Activated CD4-positive, alpha-beta T cell treated with anti-CD3 and anti-CD28 coated beads, Interleukin-2, amount 10 ng/mL, durations not matched to agents 24 days and 14 days (primary cell): Measurements from ENCODE around the gene CPSF3. TPM values are rescaled to one million over a fixed set of nuclear protein-coding genes. Genes with fewer than 3 reads are reported as not detected.
A peak's percentile ranks its signal among the peaks of the same experiment; 100 is the strongest.
"Not testable (repeated sequence)": the region's sequence is repeated elsewhere in the genome, so short reads cannot be mapped to it uniquely, and the experiment has no call there.

Source experiments
- DNase-seq: peaks from one replicate; pipeline ENCODE4 v3.0.0; 2022
- H3K27ac Mint-ChIP-seq: one replicate; pipeline ENCODE4 v1.8.0; 2022; ENCODE audit warnings: mild to moderate bottlenecking, mixed read lengths
- H3K27me3 Mint-ChIP-seq: one replicate; pipeline ENCODE4 v1.8.0; 2022; ENCODE audit warnings: mixed read lengths
- H3K36me3 Mint-ChIP-seq: one replicate; pipeline ENCODE4 v1.8.0; 2022; ENCODE audit warnings: low read depth, mild to moderate bottlenecking, mixed read lengths
- H3K4me1 Mint-ChIP-seq: one replicate; pipeline ENCODE4 v1.8.0; 2021; ENCODE audit warnings: mixed read lengths
- H3K4me3 Mint-ChIP-seq: one replicate; pipeline ENCODE4 v1.8.0; 2022; ENCODE audit warnings: mild to moderate bottlenecking, moderate library complexity, mixed read lengths
- H3K9me3 Mint-ChIP-seq: one replicate; pipeline ENCODE4 v1.8.0; 2021; ENCODE audit warnings: mixed read lengths
- intact Hi-C: fragments of 100-400 bp; cut with micrococcal nuclease; formaldehyde crosslinking; loops from one replicate; pipeline ENCODE4 v1.15.1; 2023
- total RNA-seq: library from RNA; stranded (reverse); gene quantifications from 2 replicates; pipeline ENCODE4 v1.2.3, GENCODE V29; 2022

Gene CPSF3
- total RNA-seq, 1 donor from 2014 or later: 81.4 TPM

DNA sequence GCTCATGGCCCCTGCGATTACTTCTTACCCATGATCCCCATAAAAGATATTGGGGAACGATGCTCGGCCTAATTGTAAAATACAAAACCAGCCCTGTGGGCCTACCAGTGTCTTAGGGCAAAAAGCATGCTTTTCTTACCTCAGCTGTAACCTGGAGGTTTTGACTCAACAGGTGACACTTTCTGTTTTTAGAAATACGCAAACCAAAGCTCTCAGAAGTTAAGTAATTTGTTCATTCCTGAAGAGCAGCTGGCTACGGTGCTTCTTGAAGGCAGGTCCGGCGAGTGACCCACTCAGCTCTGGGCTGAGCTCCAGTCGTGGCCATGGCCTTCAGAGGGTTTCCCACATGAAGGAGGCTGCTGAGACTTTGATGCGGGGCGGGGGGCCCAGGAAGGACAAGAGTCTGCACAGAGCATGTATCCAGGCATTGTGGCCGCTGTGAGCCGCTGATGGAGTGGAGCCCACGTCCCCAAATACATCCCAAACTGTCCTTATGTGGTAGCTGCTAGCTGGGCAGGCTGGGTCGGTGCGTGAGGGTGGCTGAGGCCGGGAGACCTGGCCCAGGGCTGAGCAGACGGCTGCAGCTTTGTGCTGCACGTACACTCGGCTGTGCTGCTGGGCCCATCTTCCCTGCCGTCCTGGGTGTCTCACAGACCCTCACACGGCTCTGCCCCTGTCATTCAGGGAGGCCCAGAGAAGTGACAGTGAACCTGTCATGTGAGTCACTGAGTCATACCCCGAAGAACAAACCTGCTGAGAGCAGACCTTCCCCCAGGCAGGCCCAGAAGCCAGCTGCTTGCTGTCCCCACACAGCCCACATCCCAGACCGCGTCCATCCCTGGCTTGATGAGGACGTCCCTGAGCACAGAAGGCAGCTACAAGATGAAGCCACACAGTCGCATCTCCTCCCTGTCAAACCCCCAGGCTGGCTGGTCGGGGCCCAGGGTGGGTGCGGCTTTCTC lies 34.2 kb upstream of the CPSF3 start:
- no peak overlapping the region for H3K27ac Mint-ChIP-seq
- no peaks in the 10 kb centered on the region for H3K27me3 Mint-ChIP-seq
- intact Hi-C loops: no loop called here
- no peak for DNase-seq
- H3K36me3 Mint-ChIP-seq: no peaks in the 10 kb centered on the region
- no peaks in the 10 kb centered on the region for H3K4me1 Mint-ChIP-seq
- no peak overlapping the region for H3K4me3 Mint-ChIP-seq
- H3K9me3 Mint-ChIP-seq: no peaks in the 10 kb centered on the region

DNA sequence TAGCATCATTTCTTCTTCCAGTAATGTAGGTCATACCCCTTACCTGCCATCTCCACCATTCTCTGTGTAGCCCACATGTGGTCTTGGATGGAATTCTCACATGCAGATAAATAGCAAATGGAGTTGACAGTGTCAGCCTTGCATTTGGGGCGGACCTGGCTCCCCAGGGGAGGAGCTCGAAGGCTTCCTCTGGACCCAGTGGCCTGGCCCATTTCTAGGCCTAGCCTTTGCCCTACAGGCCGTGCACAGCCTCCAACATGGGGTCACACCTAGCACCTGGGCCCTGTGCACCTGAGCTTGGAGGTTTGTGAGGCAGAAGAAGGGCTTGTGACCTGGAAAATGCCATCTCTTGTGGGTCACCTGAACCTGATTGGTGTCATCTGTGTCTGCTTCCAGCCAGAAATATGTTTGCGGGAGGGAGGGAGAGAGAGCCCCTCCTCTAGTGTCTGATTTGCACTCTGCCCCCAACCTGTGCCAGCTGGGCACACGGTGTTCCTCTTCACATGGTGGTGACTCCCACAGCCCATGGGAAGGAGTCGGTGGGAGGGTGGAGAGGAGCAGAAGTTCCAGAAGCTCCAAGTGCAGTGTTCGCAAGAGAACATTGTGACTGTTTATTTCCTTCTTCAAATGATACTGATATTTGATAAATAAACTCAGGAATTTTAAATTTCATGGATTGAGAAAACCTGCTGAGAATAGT lies 33.2 kb upstream of the CPSF3 start:
- Mint-ChIP-seq H3K36me3 (no peaks in the 10 kb centered on the region), H3K27ac (no peak overlapping the region), H3K4me1 (no peaks in the 10 kb centered on the region), H3K9me3 (no peaks in the 10 kb centered on the region), H3K27me3 (no peaks in the 10 kb centered on the region), H3K4me3 (no peak overlapping the region)
- intact Hi-C loops: no loop called here
- no peak for DNase-seq

DNA sequence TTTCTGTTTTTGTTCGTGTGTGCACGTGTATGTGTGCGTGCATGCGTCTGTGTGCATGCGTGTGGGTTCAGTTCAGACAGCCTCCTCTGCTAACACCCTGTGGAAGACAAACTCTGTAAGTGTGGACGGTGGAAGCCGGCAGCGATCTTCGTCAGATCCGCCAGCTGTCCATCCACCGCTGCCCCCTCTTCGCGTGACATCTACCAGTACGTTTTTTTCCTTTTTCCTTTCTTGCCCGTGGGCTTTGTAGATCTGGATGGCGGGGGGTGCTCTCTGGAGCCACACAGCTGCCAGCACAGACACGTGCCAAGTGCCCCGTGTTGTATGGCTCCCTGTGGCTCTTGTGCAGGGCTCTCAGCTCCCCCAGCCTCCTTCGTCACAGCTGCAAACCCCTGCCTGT lies 32.5 kb upstream of the CPSF3 start:
- Mint-ChIP-seq H3K4me3 (no peak overlapping the region), H3K9me3 (no peaks in the 10 kb centered on the region), H3K36me3 (no peaks in the 10 kb centered on the region), H3K4me1 (no peaks in the 10 kb centered on the region), H3K27me3 (no peaks in the 10 kb centered on the region), H3K27ac (no peak overlapping the region)
- DNase-seq: no peak
- intact Hi-C loops: no loop called here

DNA sequence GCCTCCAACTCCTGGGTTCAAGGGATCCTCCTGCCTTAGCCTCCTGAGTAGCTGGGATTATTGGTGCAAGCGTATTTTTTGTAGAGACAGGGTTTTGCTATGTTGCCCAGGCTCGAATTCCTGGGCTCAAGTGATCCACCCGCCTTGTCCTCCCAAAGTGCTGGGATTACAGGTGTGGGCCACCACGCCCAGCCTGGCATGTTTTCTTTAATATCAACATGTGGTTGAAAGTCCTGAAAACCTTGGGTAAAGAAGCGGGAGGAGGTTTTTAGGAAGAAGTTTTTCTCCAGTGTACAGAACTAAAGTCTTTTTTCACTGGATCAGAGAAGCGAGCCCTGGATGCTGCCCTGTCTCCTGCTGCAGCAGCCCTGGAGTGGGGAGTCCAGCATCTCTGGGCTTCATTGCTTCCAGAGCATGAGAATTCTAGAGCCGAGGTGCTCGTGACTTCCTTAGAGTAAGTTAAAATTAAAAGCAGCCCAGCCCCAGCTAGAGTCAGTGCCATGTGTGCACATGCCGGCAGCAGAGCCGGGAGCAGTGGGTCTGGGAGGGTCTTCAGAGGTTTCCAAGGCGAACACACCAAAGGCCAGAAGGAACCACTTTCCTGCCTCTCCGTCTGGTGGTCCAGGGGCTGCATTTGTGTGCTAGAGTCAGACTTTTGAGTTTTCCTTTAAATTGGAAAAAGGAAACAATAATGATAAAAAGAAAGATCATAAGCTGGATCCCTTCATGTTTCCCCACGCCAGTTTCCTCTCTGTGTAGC lies 31.3 kb upstream of the CPSF3 start:
- no peak overlapping the region for H3K27ac Mint-ChIP-seq
- intact Hi-C loops: no loop called here
- no peak for DNase-seq
- no peaks in the 10 kb centered on the region for H3K9me3 Mint-ChIP-seq
- no peaks in the 10 kb centered on the region for H3K27me3 Mint-ChIP-seq
- H3K36me3 Mint-ChIP-seq: no peaks in the 10 kb centered on the region
- H3K4me3 Mint-ChIP-seq: no peak overlapping the region
- no peaks in the 10 kb centered on the region for H3K4me1 Mint-ChIP-seq

DNA sequence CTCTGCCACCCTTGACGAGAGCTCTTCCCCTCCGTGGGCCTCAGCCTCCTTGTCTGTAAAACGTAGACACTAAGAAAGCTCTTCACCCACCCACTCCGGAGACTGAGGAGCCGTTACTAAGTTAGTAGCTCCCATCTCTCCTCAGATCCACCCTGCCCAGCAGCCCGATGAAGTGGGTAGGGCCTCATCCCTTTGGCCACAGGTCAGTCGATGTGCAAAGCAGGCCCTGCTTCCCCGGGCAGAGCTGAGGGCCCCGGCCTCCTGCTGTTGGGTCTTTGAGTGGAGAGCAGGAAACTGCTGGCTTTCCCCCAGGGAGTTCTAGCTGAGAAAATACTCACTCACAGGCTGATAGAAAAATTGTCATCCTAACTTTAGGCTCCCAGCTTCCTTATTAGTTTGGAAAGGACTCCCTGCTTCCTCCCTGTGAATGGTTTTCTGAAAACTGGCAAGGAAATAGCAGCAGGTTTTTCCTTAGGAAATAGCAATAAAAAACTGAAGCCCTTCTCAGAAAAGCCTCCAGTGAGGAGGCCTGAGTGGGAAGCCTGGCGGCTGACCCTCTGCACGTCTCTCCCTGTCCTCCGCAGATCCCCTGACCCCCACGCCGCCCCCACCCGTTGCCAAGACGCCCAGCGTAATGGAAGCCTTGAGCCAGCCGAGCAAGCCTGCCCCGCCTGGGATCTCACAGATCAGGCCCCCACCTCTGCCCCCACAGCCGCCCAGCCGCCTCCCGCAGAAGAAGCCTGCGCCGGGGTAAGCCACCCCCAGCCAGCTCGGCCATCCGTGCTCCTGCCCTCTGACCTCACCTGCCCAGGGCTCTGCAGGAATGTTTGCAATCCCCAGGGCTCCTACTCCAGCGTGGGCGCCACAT lies 30.3 kb upstream of the CPSF3 start:
- intact Hi-C loops: no loop called here
- Mint-ChIP-seq H3K9me3 (no peaks in the 10 kb centered on the region), H3K27me3 (no peaks in the 10 kb centered on the region), H3K36me3 (no peaks in the 10 kb centered on the region), H3K4me1 (no peaks in the 10 kb centered on the region), H3K4me3 (no peak overlapping the region), H3K27ac (no peak overlapping the region)
- no peak for DNase-seq

DNA sequence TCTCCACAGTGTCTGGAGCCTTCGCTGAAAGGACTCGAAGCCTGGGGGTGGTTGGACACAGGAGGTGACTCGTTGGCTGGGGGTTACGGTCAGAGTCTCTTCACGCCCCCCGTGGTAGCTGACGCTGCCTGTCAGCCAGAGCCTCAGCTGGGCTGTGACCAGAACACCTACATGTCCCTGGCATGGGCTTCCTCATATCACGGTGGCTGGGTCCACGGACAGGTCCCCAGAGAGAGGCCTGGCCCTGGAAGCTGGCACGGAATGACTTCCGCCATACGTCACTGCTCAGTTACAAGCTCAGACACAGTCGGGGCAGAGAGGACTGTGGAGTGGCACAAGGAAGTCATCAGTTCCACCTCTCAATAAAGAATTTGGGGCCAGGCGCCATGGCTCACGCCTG lies 28.6 kb upstream of the CPSF3 start:
- H3K27ac Mint-ChIP-seq: no peak overlapping the region
- H3K4me1 Mint-ChIP-seq: no peaks in the 10 kb centered on the region
- DNase-seq: no peak
- no peaks in the 10 kb centered on the region for H3K27me3 Mint-ChIP-seq
- H3K36me3 Mint-ChIP-seq: no peaks in the 10 kb centered on the region
- H3K9me3 Mint-ChIP-seq: no peaks in the 10 kb centered on the region
- intact Hi-C loops: no loop called here
- H3K4me3 Mint-ChIP-seq: no peak overlapping the region

DNA sequence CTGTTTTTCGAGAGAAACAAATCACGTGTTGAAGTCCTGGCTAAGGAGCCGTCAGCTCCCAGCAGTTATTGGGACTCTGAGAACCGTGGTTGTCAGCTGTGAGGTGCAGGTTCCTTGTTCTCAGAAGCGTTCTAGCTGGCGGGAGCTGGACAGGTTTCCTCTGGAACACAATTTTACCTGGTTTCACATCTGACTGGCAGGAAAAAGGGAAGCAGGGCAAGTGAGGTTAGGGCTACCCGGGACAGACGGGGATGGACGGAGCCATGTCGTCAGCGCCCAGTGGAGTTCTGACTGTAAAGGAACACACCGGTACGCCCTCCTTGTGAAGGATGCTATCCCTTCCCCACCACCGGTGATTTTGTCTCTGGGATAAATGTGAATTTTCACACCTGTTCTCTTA lies 26.3 kb upstream of the CPSF3 start:
- Mint-ChIP-seq H3K9me3 (no peaks in the 10 kb centered on the region), H3K4me1 (peaks cover 4% of the 10 kb centered on the region)

DNA sequence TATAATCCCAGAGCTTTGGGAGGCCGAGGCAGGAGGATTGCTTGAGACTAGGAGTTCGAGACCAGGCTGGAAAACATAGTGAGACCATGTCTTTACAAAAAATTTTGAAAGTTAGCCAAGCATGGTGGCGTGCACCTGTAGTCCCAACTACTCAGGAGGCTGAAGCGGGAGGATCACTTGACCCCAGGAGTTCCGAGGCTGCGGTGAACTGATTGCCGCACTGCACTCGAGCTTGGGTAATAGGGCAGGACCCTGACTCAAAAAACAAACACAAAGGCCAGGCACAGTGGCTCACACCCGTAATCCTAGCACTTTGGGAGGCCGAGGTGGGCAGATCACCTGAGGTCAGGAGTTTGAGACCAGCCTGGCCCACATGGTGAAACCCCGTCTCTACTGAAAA lies 25.2 kb upstream of the CPSF3 start:
- H3K9me3 Mint-ChIP-seq, H3K36me3 Mint-ChIP-seq, DNase-seq, H3K4me1 Mint-ChIP-seq, intact Hi-C loops, H3K27ac Mint-ChIP-seq, H3K4me3 Mint-ChIP-seq, H3K27me3 Mint-ChIP-seq: not testable (repeated sequence)

More for the DNA sequence above, 26.3 kb upstream of the CPSF3 start:
- H3K27me3 Mint-ChIP-seq: no peaks in the 10 kb centered on the region
- H3K36me3 Mint-ChIP-seq: no peaks in the 10 kb centered on the region
- intact Hi-C loops: no loop called here
- DNase-seq: no peak
- H3K4me3 Mint-ChIP-seq: no peak overlapping the region
- no peak overlapping the region for H3K27ac Mint-ChIP-seq

DNA sequence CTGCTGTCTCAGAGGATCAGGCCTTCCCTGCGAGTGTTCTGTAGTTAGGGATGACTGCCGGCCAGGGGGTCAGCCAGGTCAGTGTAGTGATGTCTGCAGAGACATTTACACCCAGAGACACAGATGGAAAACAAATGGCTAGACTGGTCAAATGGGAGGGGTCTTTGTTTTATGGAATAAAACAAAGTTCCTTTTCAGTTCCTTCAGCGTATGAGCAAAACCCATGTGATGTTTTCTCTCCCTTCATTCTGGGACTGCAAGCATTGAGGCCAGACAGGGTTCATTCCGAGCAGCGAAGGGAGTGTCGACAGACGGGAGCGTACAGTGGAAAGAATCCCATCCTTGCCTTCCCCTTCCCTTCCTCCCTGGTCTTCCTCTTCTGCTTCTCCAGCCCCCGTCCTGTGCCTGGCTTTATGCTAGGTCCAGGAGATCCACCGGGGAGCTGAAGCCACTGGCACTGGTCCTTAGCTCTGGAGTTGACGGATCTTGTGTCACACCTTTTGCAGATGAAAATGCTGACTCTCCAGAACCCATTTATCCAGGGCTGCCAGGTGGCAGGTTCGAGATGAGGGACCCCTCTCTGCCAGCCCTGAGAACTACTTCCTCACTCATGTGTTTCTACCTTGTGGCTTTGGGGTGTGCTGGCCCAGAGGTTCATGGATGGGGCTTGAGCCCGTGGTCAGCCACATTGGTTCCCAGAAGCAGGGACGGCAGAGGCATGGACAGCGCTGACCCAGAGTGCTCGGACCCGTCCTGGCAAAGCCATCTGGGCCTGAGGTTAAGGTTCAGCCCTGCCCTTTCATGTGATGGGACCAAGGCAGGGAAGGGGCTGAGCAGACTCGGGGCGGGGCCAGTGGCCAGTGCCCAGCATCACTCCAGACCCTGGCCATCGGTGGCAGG lies 24.3 kb upstream of the CPSF3 start:
- no peaks in the 10 kb centered on the region for H3K9me3 Mint-ChIP-seq
- no peak overlapping the region for H3K4me3 Mint-ChIP-seq
- DNase-seq: no peak
- no peaks in the 10 kb centered on the region for H3K36me3 Mint-ChIP-seq
- intact Hi-C loops: no loop called here
- H3K4me1 Mint-ChIP-seq: peaks cover 4% of the 10 kb centered on the region
- no peaks in the 10 kb centered on the region for H3K27me3 Mint-ChIP-seq
- H3K27ac Mint-ChIP-seq: no peak overlapping the region

DNA sequence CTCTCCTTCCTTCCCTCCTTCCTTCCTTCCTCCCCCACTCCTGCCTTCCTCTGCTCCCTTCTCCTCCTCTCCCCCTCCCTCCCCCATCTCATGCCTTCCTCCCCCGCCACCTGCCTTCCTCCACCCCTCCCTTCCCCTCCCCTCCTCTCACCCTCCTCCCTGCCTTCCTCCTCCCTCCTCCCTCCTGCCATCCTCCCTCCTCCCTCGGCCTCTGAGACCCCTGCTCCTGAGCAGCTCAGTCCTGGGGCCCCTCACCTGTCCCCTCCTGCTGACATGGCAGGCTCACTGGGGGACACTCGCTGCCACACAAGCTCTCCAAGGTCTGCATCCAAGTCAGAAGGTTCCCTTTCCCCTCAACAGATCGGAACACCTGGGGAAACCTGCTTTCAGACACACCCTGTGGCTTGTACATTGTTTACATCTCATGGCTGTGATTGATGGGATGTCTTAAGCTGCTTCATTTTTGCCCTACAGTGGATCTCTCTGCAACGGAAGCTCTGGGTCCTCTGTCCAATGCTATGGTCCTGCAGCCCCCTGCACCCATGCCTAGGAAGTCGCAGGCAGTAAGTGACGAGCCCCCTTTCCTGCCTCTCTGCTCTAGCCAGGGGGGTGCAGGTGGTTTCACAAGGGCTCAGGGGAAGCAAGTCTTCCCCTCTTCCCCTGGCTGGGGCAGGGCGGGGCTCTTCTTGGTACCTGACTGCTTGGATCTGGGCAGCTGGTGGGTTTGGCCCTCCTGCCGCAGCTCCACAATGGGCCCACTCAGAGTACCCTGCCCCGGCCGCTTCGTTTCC lies 23.0 kb upstream of the CPSF3 start:
- H3K27me3 Mint-ChIP-seq: no peaks in the 10 kb centered on the region
- no peaks in the 10 kb centered on the region for H3K9me3 Mint-ChIP-seq
- no peaks in the 10 kb centered on the region for H3K36me3 Mint-ChIP-seq
- H3K27ac Mint-ChIP-seq: peak overlapping the region; percentile 45
- DNase-seq: no peak
- peaks cover 4% of the 10 kb centered on the region for H3K4me1 Mint-ChIP-seq
- intact Hi-C loops: no loop called here
- no peak overlapping the region for H3K4me3 Mint-ChIP-seq

DNA sequence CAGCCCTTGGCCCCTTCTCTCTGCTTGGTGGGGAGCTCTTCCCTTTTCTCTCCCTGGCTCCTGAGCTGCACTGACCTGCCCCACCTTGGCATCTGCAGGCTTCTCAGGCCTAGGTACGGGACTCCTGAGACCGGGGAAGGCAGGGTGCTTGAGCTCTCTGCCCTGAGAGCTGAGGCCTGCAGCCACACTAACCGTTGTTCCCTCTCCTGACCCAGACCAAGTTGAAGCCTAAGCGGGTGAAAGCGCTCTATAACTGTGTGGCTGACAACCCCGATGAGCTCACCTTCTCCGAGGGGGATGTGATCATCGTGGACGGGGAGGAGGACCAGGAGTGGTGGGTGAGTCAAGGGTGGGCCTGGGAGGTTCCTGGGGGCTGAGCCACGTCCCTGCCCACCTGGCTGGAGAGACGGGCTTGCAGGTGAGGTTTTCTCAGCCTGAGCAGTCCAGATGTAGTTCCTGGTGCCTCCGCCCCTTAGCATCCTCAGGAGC lies 22.4 kb upstream of the CPSF3 start:
- intact Hi-C loops: no loop called here
- no peak for DNase-seq
- no peak overlapping the region for H3K4me3 Mint-ChIP-seq
- no peaks in the 10 kb centered on the region for H3K9me3 Mint-ChIP-seq
- H3K4me1 Mint-ChIP-seq: peaks cover 4% of the 10 kb centered on the region
- no peak overlapping the region for H3K27ac Mint-ChIP-seq
- H3K36me3 Mint-ChIP-seq: no peaks in the 10 kb centered on the region
- no peaks in the 10 kb centered on the region for H3K27me3 Mint-ChIP-seq
